ENCODE results near the gene CGB3. TPM values are rescaled to one million over a fixed set of nuclear protein-coding genes. Genes with fewer than 3 reads are reported as not detected.

The CGB3 gene
- total and polyA plus RNA-seq, 2 of the 4 experiments (the other 2 are of a cell fraction) = not detected

DNA sequence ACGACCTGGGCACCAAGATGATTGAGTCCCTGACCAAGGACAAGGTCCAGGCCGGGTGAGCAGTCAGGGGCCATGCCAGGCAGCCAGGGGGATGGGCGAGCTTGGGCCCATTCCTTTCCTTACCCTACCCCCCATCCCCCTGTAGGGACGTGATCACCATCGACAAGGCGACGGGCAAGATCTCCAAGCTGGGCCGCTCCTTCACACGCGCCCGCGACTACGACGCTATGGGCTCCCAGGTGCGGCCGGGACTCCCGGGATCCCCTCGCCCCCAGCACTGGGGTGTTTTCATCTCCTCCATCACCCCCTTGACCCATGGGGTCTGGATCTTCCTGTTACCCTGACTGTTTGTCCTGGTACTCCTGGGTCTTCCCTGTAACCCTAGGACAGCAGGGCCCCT, 14.3 kb downstream of the CGB3 start (continued):
- TF ChIP-seq, protein P1, sequence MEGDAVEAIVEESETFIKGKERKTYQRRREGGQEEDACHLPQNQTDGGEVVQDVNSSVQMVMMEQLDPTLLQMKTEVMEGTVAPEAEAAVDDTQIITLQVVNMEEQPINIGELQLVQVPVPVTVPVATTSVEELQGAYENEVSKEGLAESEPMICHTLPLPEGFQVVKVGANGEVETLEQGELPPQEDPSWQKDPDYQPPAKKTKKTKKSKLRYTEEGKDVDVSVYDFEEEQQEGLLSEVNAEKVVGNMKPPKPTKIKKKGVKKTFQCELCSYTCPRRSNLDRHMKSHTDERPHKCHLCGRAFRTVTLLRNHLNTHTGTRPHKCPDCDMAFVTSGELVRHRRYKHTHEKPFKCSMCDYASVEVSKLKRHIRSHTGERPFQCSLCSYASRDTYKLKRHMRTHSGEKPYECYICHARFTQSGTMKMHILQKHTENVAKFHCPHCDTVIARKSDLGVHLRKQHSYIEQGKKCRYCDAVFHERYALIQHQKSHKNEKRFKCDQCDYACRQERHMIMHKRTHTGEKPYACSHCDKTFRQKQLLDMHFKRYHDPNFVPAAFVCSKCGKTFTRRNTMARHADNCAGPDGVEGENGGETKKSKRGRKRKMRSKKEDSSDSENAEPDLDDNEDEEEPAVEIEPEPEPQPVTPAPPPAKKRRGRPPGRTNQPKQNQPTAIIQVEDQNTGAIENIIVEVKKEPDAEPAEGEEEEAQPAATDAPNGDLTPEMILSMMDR (conservative IDR thresholded peaks at IDR 0.05; ENCODE audit: low read depth, low read length) = no peak
- TF ChIP-seq MAFK (IDR thresholded peaks at IDR 0.05; ENCODE audit: low read depth, low read length) (no peak), BHLHE40 (IDR thresholded peaks at IDR 0.05; ENCODE audit: low read depth, low read length) (no peak), MAZ (IDR thresholded peaks at IDR 0.05; ENCODE audit: borderline replicate concordance, low read depth, low read length) (no peak)

DNA sequence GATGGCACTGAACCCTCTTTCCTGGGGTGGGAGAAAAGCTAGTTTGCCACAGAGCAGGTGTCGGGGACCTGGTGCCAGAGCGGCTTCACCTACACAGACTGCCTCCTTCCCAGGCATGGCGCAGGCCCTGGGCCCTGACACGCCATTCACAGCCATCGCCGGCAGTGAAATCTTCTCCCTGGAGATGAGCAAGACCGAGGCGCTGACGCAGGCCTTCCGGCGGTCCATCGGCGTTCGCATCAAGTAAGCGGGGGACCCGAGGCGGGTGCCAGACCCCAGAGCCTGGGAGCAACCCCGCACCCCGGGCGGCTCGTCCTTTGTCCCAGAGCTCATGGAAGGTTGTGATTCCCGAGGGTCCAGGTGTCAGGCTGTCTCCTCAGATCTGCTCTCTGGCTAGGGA, 17.2 kb downstream of the CGB3 start:
- Histone ChIP-seq H3K9me3 (ENCODE audit: control insufficient read depth, insufficient read depth, low read length) (no peaks in the 10 kb centered on the region), H2AFZ (replicated peaks; ENCODE audit: low read length, poor library complexity) (no peak overlapping the region), H3K36me3 (ENCODE audit: control insufficient read depth, insufficient read depth, low read length) (peaks cover 57% of the 10 kb centered on the region), H3K56ac (ENCODE audit: extremely low read depth, insufficient read depth, low read length) (no peak overlapping the region), H4K5ac (ENCODE audit: low read depth, low read length) (no peak overlapping the region), H4K8ac (ENCODE audit: low read depth in 2 of 2, low read length in 2 of 2) (no peak overlapping the region), H3K4me1 (ENCODE audit: control insufficient read depth, insufficient read depth, low read length) (no peaks in the 10 kb centered on the region), H3K23ac (ENCODE audit: low read depth, low read length) (no peak overlapping the region), H4K20me1 (ENCODE audit: insufficient read depth, low read length) (no peaks in the 10 kb centered on the region), H2AK9ac (replicated peaks; ENCODE audit: low read depth, low read length, poor library complexity) (no peak overlapping the region), H3K27ac (ENCODE audit: insufficient read depth, low read length) (no peak overlapping the region), H3K18ac (ENCODE audit: low read depth, low read length) (no peak overlapping the region), H4K91ac (ENCODE audit: insufficient read depth, low read depth, low read length) (no peak overlapping the region), H2BK120ac (ENCODE audit: low read depth, low read length) (no peak overlapping the region), H3K9ac (ENCODE audit: low read depth, low read length) (no peak overlapping the region), H3K79me1 (ENCODE audit: low read depth in 1 of 2, low read length in 2 of 2) (peaks cover 0 to 11% of the 10 kb centered on the region in 2 experiments; a peak in 2 of 4 replicates), H2BK5ac (ENCODE audit: low read depth, low read length, poor library complexity, severe bottlenecking) (no peak overlapping the region), H3K4ac (ENCODE audit: low read depth, low read length) (no peak overlapping the region), H2BK15ac (ENCODE audit: low read depth, low read length) (no peak overlapping the region), H3K9me1 (ENCODE audit: insufficient read depth, low read length) (peaks cover 2% of the 10 kb centered on the region; the same call in 1 of the 2 replicates), H3K4me2 (ENCODE audit: low read depth, low read length) (no peak overlapping the region), H3K4me3 (ENCODE audit: insufficient read depth, low read depth, low read length) (no peak overlapping the region), H3K27me3 (ENCODE audit: control insufficient read depth, insufficient read depth, low read length) (no peaks in the 10 kb centered on the region), H2BK20ac (ENCODE audit: low read depth, low read length) (no peak overlapping the region), H3K14ac (replicated peaks; ENCODE audit: low read depth, low read length) (no peak overlapping the region), H2AK5ac (ENCODE audit: low read depth, low read length) (no peak overlapping the region)
- intact Hi-C loops (cut with micrococcal nuclease) (no loop called here), in situ Hi-C loops (cut with MboI; ENCODE audit: low sequenced_read_pairs) (no loop called here), dilution Hi-C loops (cut with HindIII; ENCODE audit: low sequenced_read_pairs, unreplicated experiment) (no loop called here)
- POLR2A ChIA-PET (ENCODE audit: unreplicated experiment) = no interaction called here
- 97% methylated on average over 16 of the region's 22 CpGs; no CpG with 5 or more reads in 1 of the 2 experiments for WGBS, 2 experiments (ENCODE audit: extremely low coverage in 2 of 2, insufficient read length in 1 of 2)
- ATAC-seq (ENCODE audit: low read depth) (no peak), DNase-seq (no peak)
- TF ChIP-seq, protein P1 (conservative IDR thresholded peaks at IDR 0.05; ENCODE audit: low read depth, low read length) = no peak
- CTCF ChIA-PET = no interaction called here
- BruUV-seq (replicated peaks) = no TSS peak

Data from IMR-90 (cell line).